K562 (cell line): ENCODE measurements around the gene GPATCH11. TPM values are rescaled to one million over a fixed set of nuclear protein-coding genes. Genes with fewer than 3 reads are reported as not detected.
A peak's percentile ranks its signal among the peaks of the same experiment; 100 is the strongest.

ENCODE experiments used
- BCOR ChIP-seq: fragments of 450-650 bp; IDR thresholded peaks from 2 replicates; pipeline ENCODE4 v1.6.1; 2016
- CXXC5 ChIP-seq: fragments of 250-450 bp; sonication (Bioruptor Pico); IDR thresholded peaks from 2 replicates; pipeline ENCODE4 v1.8.0; 2022; ENCODE audit warnings: inconsistent platforms, mild to moderate bottlenecking, moderate library complexity
- DACH1 ChIP-seq: fragments of 450-650 bp; IDR thresholded peaks from 2 replicates; pipeline ENCODE4 v1.6.1; 2018; ENCODE audit not compliant: partially characterized antibody
- FOXP1 ChIP-seq: sonication (generic); formaldehyde crosslinking; IDR thresholded peaks from 2 replicates; pipeline ENCODE4 v1.8.0; 2022; ENCODE audit warnings: mild to moderate bottlenecking, missing genetic modification reagents
- IFI16 ChIP-seq: fragments of 250-450 bp; sonication (Bioruptor Pico); IDR thresholded peaks from 2 replicates; pipeline ENCODE4 v2.1.2; 2022; ENCODE audit warnings: mild to moderate bottlenecking, inconsistent platforms
- KDM1A ChIP-seq, 2 experiments: fragments of 450-650 bp; IDR thresholded peaks; 2 replicates each; pipeline ENCODE4 v1.6.1; 2016; ENCODE audit warnings: mild to moderate bottlenecking in 2 of 2
- LCOR ChIP-seq: sonication (generic); formaldehyde crosslinking; IDR thresholded peaks from 2 replicates; pipeline ENCODE4 v1.8.0; 2022; ENCODE audit warnings: mild to moderate bottlenecking, missing genetic modification reagents
- MCM5 ChIP-seq: fragments of 450-650 bp; IDR thresholded peaks from 2 replicates; pipeline ENCODE4 v1.6.1; 2016; ENCODE audit warnings: low read depth
- MIER1 ChIP-seq: fragments of 450-650 bp; IDR thresholded peaks from 2 replicates; pipeline ENCODE4 v1.6.1; 2016; ENCODE audit warnings: antibody characterized with exemption, mild to moderate bottlenecking, low read depth
- MYNN ChIP-seq, 2 experiments: sonication (generic); formaldehyde crosslinking in 1 of 2; IDR thresholded peaks; 2 replicates each; pipeline versions ENCODE4 v1.5.0 to v1.6.1; 2016 to 2020; ENCODE audit warnings: antibody characterized with exemption in 1 of 2, missing genetic modification reagents in 1 of 2
- NCOR1 ChIP-seq: fragments of 450-650 bp; IDR thresholded peaks from 2 replicates; pipeline ENCODE4 v1.6.1; 2016; ENCODE audit warnings: mild to moderate bottlenecking, moderate library complexity
- RB1 ChIP-seq: fragments of 450-650 bp; IDR thresholded peaks from 2 replicates; pipeline ENCODE4 v1.6.1; 2017; ENCODE audit warnings: low read depth, mild to moderate bottlenecking
- RBM15 ChIP-seq: fragments of 200-400 bp; formaldehyde crosslinking; IDR thresholded peaks from 2 replicates; pipeline ENCODE4 v1.6.1; 2018; ENCODE audit warnings: mild to moderate bottlenecking, low read length, moderate library complexity; ENCODE audit not compliant: insufficient read depth
- RBM39 ChIP-seq: fragments of 200-400 bp; formaldehyde crosslinking; optimal IDR thresholded peaks from 2 replicates; pipeline ENCODE3; 2018; ENCODE audit warnings: low read depth, low read length
- RFX5 ChIP-seq: IDR thresholded peaks from 2 replicates; pipeline ENCODE4 v1.6.1; 2011; ENCODE audit warnings: low read depth, mild to moderate bottlenecking, improper control_type of control experiment, low read length
- SMARCE1 ChIP-seq: fragments of 450-650 bp; IDR thresholded peaks from 2 replicates; pipeline ENCODE4 v1.7.1; 2016; ENCODE audit warnings: mild to moderate bottlenecking
- SNRNP70 ChIP-seq: fragments of 200-400 bp; formaldehyde crosslinking; optimal IDR thresholded peaks from 2 replicates; pipeline ENCODE3; 2017; ENCODE audit warnings: low read depth, low read length
- TFAM ChIP-seq: fragments of 250-450 bp; sonication (Bioruptor Pico); conservative IDR thresholded peaks from 2 replicates; pipeline ENCODE4 v1.5.0; 2021; ENCODE audit warnings: mild to moderate bottlenecking, moderate library complexity
- U2AF1 ChIP-seq: fragments of 200-400 bp; formaldehyde crosslinking; optimal IDR thresholded peaks from 2 replicates; pipeline ENCODE3; 2017; ENCODE audit warnings: mild to moderate bottlenecking, low read depth, low read length, moderate library complexity
- ZNF140 ChIP-seq: fragments of 250-450 bp; sonication (Bioruptor Pico); IDR thresholded peaks from 2 replicates; pipeline ENCODE4 v1.8.0; 2021; ENCODE audit warnings: moderate library complexity, mild to moderate bottlenecking, inconsistent platforms
- ZNF197 ChIP-seq: fragments of 200-800 bp; sonication (Bioruptor generic); IDR thresholded peaks from 2 replicates; pipeline ENCODE4 v1.6.1; 2016; ENCODE audit warnings: low read depth, missing genetic modification characterization, missing compliant biosample characterization
- ZNF239 ChIP-seq: fragments of 250-450 bp; sonication (Bioruptor Pico); IDR thresholded peaks from 2 replicates; pipeline ENCODE4 v1.4.0; 2020; ENCODE audit warnings: mild to moderate bottlenecking
- ZNF583 ChIP-seq: fragments of 250-450 bp; sonication (Bioruptor Pico); IDR thresholded peaks from 2 replicates; pipeline ENCODE4 v1.4.0; 2020
- ZNF699 ChIP-seq: fragments of 250-450 bp; sonication (Bioruptor Pico); IDR thresholded peaks from 2 replicates; pipeline ENCODE4 v1.8.0; 2021; ENCODE audit warnings: mild to moderate bottlenecking, moderate library complexity; ENCODE audit not compliant: insufficient replicate concordance
- ZNF766 ChIP-seq: fragments of 200-800 bp; sonication (Bioruptor generic); conservative IDR thresholded peaks from 2 replicates; pipeline ENCODE4 v1.6.1; 2016; ENCODE audit warnings: missing genetic modification characterization, missing compliant biosample characterization
- polyA plus RNA-seq, 8 experiments: library from polyadenylated mRNA; depleted of rRNA in 4 of 8; stranded (reverse) in 5 of 8; unstranded in 3 of 8; fragments of >200 nt; fragmentation: Nextera tagmentation in 2 of 8; fragmentation: Illumina TruSeq in 1 of 8; extraction: Ambion mirVana in 2 of 8; extraction: Trizol in 1 of 8; gene quantifications; 2 replicates each; pipeline versions ENCODE4 v1.2.1 to v1.2.3, GENCODE V29; 2011 to 2014; ENCODE audit warnings: inconsistent platforms in 1 of 8, missing spikeins in 1 of 8
- total RNA-seq, 7 experiments: library from RNA; depleted of rRNA in 6 of 7; stranded (reverse); fragments of >200 nt in 6 of 7; fragmentation: Illumina TruSeq in 2 of 7; extraction: Trizol in 2 of 7; gene quantifications; 2 replicates each; pipeline versions ENCODE4 v1.2.1 to v1.2.3, GENCODE V29; 2011 to 2021; ENCODE audit warnings: low replicate concordance in 1 of 7
- TF ChIP-seq, protein P1 (sequence below), 2 experiments: fragments of 450-650 bp; conservative IDR thresholded peaks; 2 replicates each; pipeline ENCODE4 v1.6.1; 2017; ENCODE audit warnings: mild to moderate bottlenecking in 2 of 2, moderate library complexity in 2 of 2
- TF ChIP-seq, protein P2 (sequence below): fragments of 250-450 bp; sonication (Bioruptor Pico); IDR thresholded peaks from 2 replicates; pipeline ENCODE4 v1.4.0; 2020; ENCODE audit warnings: mild to moderate bottlenecking, moderate library complexity, borderline replicate concordance
- TF ChIP-seq, protein P3 (sequence below): sonication (generic); formaldehyde crosslinking; IDR thresholded peaks from 2 replicates; pipeline ENCODE4 v1.8.1; 2023; ENCODE audit warnings: mild to moderate bottlenecking, missing genetic modification reagents, moderate library complexity

Gene GPATCH11
- total and polyA plus RNA-seq, 9 of the 15 experiments (the other 6 are each of a cell fraction or from before 2014, with no cell fraction given): 7.9 to 23.9 (median 15.2) TPM

DNA sequence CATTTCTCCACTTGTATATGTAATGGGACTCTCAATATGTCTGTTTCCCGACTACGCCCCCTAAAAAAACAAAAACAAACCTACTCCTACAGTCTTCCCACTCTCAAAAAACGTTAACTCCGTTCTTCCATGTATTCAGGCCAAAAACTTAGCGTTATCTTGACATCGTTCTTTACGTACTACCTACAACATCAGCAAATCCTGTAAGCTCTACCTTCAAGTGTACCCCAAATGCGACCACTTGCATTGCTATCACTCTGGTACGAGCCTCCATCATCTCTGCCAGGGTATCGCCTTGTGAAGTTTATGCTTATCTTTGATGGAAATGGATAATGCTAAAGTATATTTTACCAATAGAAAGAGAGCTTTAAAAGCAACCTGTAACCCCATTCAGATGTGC, 479 bp downstream of the GPATCH11 start (continued):
- TF ChIP-seq, protein P1, sequence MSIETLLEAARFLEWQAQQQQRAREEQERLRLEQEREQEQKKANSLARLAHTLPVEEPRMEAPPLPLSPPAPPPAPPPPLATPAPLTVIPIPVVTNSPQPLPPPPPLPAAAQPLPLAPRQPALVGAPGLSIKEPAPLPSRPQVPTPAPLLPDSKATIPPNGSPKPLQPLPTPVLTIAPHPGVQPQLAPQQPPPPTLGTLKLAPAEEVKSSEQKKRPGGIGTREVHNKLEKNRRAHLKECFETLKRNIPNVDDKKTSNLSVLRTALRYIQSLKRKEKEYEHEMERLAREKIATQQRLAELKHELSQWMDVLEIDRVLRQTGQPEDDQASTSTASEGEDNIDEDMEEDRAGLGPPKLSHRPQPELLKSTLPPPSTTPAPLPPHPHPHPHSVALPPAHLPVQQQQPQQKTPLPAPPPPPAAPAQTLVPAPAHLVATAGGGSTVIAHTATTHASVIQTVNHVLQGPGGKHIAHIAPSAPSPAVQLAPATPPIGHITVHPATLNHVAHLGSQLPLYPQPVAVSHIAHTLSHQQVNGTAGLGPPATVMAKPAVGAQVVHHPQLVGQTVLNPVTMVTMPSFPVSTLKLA (conservative IDR thresholded peaks at IDR 0.05): no peak
- TF ChIP-seq ZNF140 (CRISPR knock-in tag): no peak
- TF ChIP-seq SMARCE1: 0 out of 2 replicates have a peak, but pooled peaks have one; percentile 15
- TF ChIP-seq BCOR: 0 out of 2 replicates have a peak, but pooled peaks have one; percentile 19
- TF ChIP-seq U2AF1: no peak
- TF ChIP-seq, protein P2, sequence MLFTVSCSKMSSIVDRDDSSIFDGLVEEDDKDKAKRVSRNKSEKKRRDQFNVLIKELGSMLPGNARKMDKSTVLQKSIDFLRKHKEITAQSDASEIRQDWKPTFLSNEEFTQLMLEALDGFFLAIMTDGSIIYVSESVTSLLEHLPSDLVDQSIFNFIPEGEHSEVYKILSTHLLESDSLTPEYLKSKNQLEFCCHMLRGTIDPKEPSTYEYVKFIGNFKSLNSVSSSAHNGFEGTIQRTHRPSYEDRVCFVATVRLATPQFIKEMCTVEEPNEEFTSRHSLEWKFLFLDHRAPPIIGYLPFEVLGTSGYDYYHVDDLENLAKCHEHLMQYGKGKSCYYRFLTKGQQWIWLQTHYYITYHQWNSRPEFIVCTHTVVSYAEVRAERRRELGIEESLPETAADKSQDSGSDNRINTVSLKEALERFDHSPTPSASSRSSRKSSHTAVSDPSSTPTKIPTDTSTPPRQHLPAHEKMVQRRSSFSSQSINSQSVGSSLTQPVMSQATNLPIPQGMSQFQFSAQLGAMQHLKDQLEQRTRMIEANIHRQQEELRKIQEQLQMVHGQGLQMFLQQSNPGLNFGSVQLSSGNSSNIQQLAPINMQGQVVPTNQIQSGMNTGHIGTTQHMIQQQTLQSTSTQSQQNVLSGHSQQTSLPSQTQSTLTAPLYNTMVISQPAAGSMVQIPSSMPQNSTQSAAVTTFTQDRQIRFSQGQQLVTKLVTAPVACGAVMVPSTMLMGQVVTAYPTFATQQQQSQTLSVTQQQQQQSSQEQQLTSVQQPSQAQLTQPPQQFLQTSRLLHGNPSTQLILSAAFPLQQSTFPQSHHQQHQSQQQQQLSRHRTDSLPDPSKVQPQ: no peak
- TF ChIP-seq, protein P3, sequence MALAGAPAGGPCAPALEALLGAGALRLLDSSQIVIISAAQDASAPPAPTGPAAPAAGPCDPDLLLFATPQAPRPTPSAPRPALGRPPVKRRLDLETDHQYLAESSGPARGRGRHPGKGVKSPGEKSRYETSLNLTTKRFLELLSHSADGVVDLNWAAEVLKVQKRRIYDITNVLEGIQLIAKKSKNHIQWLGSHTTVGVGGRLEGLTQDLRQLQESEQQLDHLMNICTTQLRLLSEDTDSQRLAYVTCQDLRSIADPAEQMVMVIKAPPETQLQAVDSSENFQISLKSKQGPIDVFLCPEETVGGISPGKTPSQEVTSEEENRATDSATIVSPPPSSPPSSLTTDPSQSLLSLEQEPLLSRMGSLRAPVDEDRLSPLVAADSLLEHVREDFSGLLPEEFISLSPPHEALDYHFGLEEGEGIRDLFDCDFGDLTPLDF (CRISPR knock-in tag): no peak
- TF ChIP-seq MIER1: no peak
- peak in 1 of 2 experiments; percentile 36; a peak in 1 of 4 replicates for TF ChIP-seq KDM1A (IDR thresholded peaks at IDR 0.05)
- peak; percentile 71; the same call in 1 of the 2 replicates for TF ChIP-seq LCOR (CRISPR knock-in tag)
- no peak for TF ChIP-seq MCM5
- TF ChIP-seq CXXC5 (CRISPR knock-in tag): no peak
- TF ChIP-seq SNRNP70: no peak
- TF ChIP-seq DACH1: no peak
- no peak for TF ChIP-seq RFX5
- TF ChIP-seq ZNF699 (CRISPR knock-in tag): no peak
- no peak for TF ChIP-seq ZNF583 (CRISPR knock-in tag)
- TF ChIP-seq TFAM: no peak
- TF ChIP-seq MYNN (IDR thresholded peaks at IDR 0.05): no peak
- no peak for TF ChIP-seq MYNN (CRISPR knock-in tag; IDR thresholded peaks at IDR 0.05)
- TF ChIP-seq RB1: no peak
- no peak for TF ChIP-seq ZNF766 (CRISPR knock-in tag)
- no peak for TF ChIP-seq RBM39
- TF ChIP-seq RBM15: no peak
- no peak for TF ChIP-seq ZNF239
- TF ChIP-seq ZNF197 (CRISPR knock-in tag): no peak
- TF ChIP-seq IFI16 (CRISPR knock-in tag): no peak
- 0 out of 2 replicates have a peak, but pooled peaks have one; percentile 12 for TF ChIP-seq NCOR1
- TF ChIP-seq FOXP1 (CRISPR knock-in tag): no peak
